HG03135 (cell line): ENCODE measurements around the gene NCOA4.
A peak's percentile ranks its signal among the peaks of the same experiment; 100 is the strongest.
"Not testable (repeated sequence)": the region's sequence is repeated elsewhere in the genome, so short reads cannot be mapped to it uniquely, and the experiment has no call there.

Experiments
- ATAC-seq: cut with Tn5 transposase; IDR thresholded peaks from one replicate; pipeline ENCODE4 v1.9.1; 2021; ENCODE audit warnings: mild to moderate bottlenecking, moderate library complexity; ENCODE audit not compliant: unreplicated experiment

NCOA4 gene

GRCh38 chr10:45985590-45985989, 44.8 kb downstream of the NCOA4 start:
- ATAC-seq: not testable (repeated sequence)

GRCh38 chr10:45984473-45984872, 46.0 kb downstream of the NCOA4 start:
- not testable (repeated sequence) for ATAC-seq

- not testable (repeated sequence) for ATAC-seq
These were observed 46.8 kb downstream of the NCOA4 start for GRCh38 chr10:45983538-45984186.

- ATAC-seq: not testable (repeated sequence)
These were observed 49.1 kb downstream of the NCOA4 start for GRCh38 chr10:45981367-45981766.

- ATAC-seq: peak; percentile 73
These were observed 51.9 kb downstream of the NCOA4 start for GRCh38 chr10:45978554-45978953.

GRCh38 chr10:45974041-45974440, 56.4 kb downstream of the NCOA4 start:
- ATAC-seq: not testable (repeated sequence)

- ATAC-seq: peak; percentile 29
These were observed 57.6 kb downstream of the NCOA4 start for GRCh38 chr10:45972813-45973169.

- ATAC-seq: peak; percentile 60
These were observed 58.2 kb downstream of the NCOA4 start, which contains the start of gene TIMM23 for GRCh38 chr10:45972106-45972812. Gene TIMM23 (plus strand): TSS chr10:45972489. CDS start chr10:45972625, 136 bp downstream.

GRCh38 chr10:45971742-45972105, 58.7 kb downstream of the NCOA4 start:
- peak; percentile 45 for ATAC-seq

- ATAC-seq: not testable (repeated sequence)
These were observed 59.4 kb downstream of the NCOA4 start for GRCh38 chr10:45971019-45971418.

- ATAC-seq: not testable (repeated sequence)
These were observed 67.6 kb downstream of the NCOA4 start for GRCh38 chr10:45962686-45963452.

GRCh38 chr10:45957928-45958327, 72.5 kb downstream of the NCOA4 start:
- ATAC-seq: not testable (repeated sequence)

- ATAC-seq: not testable (repeated sequence)
These were observed 73.8 kb downstream of the NCOA4 start for GRCh38 chr10:45956634-45957033.
